Femur (tissue), 1 donor: Measurements from ENCODE around the gene LHFPL6.

ENCODE experiments used
- DNase-seq: peaks from one replicate; pipeline ENCODE4 v3.0.0-alpha.2; 2017

LHFPL6 gene

GRCh38 chr13:39509616-39510315, 93.2 kb downstream of the LHFPL6 start:
- DNase-seq, result no peak

- DNase-seq, result no peak
Measured at GRCh38 chr13:39506559-39507390, 96.2 kb downstream of the LHFPL6 start.

DNA sequence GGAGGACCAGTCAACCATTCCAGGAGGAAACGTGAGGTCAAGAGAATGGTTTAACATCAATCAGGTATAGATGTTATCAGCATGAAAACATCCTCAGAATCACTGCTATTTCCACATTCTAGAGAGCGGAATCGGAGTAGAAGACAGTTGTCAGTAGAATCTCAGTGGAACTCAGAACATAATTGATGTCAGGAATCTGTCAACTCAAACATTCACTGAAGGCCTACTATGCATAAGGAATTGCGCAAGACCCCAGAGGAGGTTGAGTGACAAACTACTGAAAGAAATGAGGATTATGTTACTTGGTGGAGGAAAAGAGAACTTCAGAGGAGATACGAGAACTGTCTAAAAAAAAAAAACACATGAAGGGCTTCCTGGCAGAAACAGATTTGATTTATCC, 97.8 kb downstream of the LHFPL6 start:
- no peak for DNase-seq

DNA sequence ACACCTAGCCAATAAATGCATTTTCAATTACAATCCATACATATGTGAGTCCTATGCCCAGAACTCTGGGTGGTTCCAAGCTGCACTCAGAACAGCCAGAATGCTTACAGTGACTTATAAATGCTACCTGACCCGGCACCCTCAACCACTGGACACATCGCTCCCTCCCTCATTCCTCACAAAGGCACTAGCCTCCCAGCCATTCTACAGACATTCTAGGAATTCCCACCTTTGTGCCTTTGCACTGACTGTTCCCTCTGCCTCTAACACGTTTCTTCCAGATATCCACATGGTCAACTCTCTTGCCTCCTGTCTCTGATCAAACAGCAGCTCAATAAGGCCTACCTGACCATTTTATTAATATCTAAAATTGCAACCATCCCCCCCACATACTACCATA, 99.9 kb downstream of the LHFPL6 start:
- DNase-seq, result no peak

GRCh38 chr13:39501702-39502324, 101.2 kb downstream of the LHFPL6 start:
- DNase-seq, result no peak

DNA sequence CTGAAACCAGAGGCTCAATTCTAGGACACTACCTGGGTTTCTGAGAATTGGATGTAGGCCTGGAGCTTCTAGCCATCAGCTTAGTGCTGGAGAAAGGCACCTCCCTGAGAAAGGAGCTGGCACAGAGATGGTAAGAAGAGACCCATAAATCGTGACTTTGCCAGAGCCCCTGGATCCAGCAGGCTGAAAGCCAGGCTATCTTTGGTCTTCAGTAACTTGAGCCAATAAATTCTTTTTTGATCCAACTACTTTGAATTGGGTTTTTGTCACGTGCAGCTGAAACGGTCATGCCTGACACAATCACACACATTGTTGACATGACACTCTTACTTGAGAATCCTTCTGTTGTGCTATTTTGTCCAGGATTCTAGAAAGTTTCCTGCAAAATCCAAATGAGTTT, 103.4 kb downstream of the LHFPL6 start:
- no peak for DNase-seq

- DNase-seq, result no peak
Measured at GRCh38 chr13:39498471-39499114, 104.4 kb downstream of the LHFPL6 start.

DNA sequence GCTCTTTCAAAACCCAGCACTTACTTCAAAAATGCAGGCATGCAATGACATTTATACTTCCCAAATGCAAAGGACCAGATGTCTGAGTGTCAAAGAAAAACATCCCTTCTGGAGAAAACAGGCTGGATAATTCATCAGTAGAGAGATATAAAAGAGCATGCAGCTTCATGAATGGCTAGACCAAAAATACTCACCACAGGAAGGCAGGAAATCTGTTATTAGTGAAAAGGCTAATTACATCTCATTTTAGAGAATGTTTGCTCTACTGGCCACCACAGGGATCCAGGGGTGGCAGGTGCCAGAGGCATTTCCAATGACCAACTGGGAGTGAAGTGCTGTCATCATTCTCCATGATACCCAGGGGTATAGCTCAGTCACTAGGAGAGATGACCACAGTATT, 106.5 kb downstream of the LHFPL6 start:
- DNase-seq, result no peak

GRCh38 chr13:39494633-39495032, 108.4 kb downstream of the LHFPL6 start:
- DNase-seq, result no peak

- DNase-seq, result no peak
Measured at GRCh38 chr13:39494006-39494405, 109.0 kb downstream of the LHFPL6 start.

DNA sequence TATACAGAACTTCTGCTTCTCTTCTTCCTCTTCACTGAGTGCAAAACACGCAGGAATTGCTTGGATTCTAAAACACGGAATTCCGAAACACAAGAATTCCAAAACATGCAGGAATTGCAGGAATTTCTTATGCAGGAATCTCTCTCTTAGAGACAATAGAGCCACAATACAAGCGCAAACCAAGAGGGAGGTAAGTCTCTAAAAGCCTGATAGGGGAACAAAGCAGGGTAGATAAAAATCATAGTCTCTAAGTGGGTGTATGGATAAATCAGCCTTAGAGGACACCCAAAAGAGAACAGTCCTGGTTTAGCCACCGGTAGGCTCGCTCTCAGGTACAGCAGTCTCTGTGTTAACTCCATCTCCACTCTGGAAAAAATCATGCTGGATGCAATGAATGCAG, 112.9 kb downstream of the LHFPL6 start:
- no peak for DNase-seq

- DNase-seq, result no peak
Measured at GRCh38 chr13:39486758-39487157, 116.2 kb downstream of the LHFPL6 start.

- no peak for DNase-seq
Measured at GRCh38 chr13:39485314-39485700, 117.7 kb downstream of the LHFPL6 start.

DNA sequence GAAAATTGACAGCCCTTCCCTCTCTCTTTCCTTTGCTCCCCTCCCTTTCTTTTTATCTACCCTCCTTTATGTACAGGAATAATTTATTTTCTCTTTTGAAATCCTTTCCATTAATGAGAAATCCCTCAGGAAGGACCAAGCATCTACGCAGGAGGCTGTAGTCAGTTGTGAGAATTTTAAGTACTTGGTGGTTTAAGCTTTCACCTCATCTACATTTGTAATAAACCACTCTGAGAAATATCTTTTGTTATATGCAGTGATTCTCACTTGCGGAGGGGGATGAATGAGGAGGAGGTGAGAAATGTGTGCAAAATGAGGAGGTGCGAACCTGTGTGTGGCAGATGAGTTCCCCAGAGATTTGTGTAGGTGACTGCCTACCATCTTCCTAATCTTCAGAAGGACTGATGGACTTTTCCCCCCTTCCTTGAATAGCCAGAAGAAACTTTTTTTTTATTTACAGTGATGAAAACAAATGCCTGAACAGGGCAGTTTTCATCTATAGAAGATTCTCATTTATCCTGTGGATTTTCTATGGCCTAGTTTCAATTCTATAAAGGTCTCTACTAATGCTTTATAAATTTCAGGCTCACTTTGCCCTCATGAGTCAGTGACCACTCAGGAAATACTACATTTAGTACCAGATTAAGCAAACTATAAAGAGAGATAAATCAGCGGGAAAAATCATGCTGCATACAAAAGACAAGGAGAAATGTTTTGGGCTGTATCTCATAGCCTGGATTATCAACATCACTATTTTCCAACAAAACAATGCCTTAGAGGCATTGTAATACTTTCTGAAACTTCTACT, 118.3 kb downstream of the LHFPL6 start:
- DNase-seq, result no peak

DNA sequence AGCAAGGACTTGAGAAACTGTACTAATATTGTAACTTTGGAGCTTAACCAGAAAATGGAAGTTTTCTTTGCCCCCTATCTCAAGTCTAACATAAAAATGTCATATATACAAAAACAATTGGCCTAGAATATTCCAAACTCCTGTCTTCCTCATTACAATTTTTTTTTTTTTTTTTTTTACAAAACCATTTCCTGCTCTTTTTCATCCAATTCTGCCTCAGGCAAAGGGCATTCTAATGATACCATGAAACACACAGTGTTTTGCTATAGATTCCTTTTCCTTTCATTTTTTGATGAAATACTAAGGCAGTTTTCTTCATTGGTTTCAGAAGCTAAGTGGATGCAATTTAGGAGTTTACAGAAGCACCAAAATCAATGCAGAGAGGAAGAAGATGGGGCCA, 119.7 kb downstream of the LHFPL6 start:
- DNase-seq, result no peak

- DNase-seq, result no peak
Measured at GRCh38 chr13:39481491-39481890, 121.5 kb downstream of the LHFPL6 start.

DNA sequence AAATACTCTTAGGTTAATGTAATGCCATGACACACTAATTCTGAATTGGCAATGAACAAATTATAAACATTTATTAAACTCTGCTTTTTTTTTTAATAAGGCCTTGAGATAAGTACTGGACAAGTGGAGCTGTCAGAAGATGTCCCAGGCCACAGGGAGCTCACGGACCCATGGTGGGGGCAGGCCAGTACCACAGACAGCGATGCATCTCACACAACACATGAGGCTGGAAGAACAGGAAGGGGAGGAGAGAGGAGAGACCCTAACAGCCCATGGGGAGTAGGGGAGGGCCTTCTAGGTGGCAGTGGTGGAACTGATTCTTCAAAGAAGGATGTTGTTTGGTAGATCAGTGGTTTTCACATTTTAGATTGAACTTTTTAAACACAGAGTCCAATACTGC, 128.4 kb downstream of the LHFPL6 start:
- no peak for DNase-seq

DNA sequence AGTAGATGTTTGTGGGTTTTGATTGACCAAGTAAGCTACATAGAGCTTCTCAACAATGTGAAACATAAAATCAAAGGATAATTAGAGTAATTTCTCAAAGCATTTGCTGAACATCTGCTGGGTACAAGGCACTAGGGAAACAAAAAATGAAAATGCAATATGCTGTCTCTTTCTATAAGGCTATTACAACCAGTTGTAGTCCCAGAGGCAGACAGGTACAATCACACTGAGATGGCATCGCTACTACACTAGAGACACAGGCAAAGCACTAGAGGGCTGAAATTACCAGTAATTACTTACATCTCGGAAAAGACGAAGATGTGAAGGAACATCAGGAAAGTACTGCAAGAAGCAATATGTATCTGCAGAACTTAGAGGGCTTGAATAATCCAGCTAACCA, 133.3 kb downstream of the LHFPL6 start:
- no peak for DNase-seq

DNA sequence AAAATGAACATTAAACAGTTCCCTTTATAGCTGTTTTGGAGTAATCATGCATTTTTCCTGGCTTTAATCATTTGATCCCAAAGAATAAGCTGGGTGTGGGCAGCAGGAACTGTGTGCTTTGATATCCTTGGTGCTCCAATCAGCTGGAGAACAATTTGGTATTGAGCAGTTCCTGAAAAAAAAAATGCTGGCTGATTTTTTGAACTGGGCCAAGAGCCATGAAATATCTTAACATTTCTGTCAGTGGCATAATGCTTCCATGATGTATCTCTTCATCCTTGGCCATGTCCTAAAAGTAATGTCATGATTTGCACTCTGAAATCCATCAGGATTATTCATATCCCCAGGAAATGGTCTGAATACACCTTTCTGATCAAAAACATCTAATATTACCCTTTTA, 134.7 kb downstream of the LHFPL6 start:
- no peak for DNase-seq

GRCh38 chr13:39463611-39464010, 139.4 kb downstream of the LHFPL6 start:
- DNase-seq, result no peak

GRCh38 chr13:39462906-39463305, 140.1 kb downstream of the LHFPL6 start:
- no peak for DNase-seq

DNA sequence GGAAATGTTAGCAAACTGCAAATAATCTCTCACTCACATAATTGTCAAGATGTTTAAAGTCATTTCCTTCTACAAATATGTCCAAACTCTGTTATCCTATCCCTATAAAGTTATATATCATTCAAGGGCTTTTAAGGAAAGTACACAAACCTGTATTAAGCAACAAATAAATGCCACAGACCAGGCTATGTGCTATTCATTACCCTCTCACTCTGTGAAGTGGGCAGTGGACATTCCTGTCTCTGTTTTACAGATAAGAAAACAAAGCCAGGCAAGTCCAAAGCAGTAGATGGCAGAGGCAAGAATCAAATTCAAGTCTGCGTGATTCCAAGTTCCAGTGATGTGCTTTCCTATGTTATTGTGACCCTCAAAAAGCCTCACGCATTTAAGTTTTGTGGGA, 140.6 kb downstream of the LHFPL6 start:
- DNase-seq, result no peak
